GM23338 (cell line): ENCODE results near the gene ISOC2.

Experiments used
- CREB1 ChIP-seq: fragments of 250-450 bp; sonication (Bioruptor Pico); IDR thresholded peaks from 2 replicates; pipeline ENCODE4 v1.5.0; 2020; ENCODE audit warnings: low read depth, mild to moderate bottlenecking, moderate library complexity
- CTCF ChIP-seq, 2 experiments: fragments of 200-600 bp in 1 of 2; sonication (generic) in 1 of 2; conservative IDR thresholded peaks; 2 replicates each; pipeline versions ENCODE4 v1.5.1 to v1.6.1; 2016 to 2017; ENCODE audit warnings: antibody characterized with exemption in 2 of 2, low read depth in 2 of 2, mild to moderate bottlenecking in 2 of 2, moderate library complexity in 1 of 2
- ETS1 ChIP-seq: IDR thresholded peaks from 2 replicates; pipeline ENCODE4 v1.6.1; 2016; ENCODE audit warnings: antibody characterized with exemption
- EZH2 ChIP-seq: fragments of 200-600 bp; sonication (generic); IDR thresholded peaks from one replicate; pipeline ENCODE4 v1.8.0; 2017; ENCODE audit warnings: antibody characterized with exemption, mild to moderate bottlenecking, low read depth; ENCODE audit not compliant: unreplicated experiment
- EZH2phosphoT487 ChIP-seq: fragments of 200-600 bp; sonication (generic); IDR thresholded peaks from one replicate; pipeline ENCODE4 v1.8.1; 2018; ENCODE audit warnings: antibody characterized with exemption; ENCODE audit not compliant: unreplicated experiment
- JUNB ChIP-seq: IDR thresholded peaks from one replicate; pipeline ENCODE4 v1.6.1; 2016; ENCODE audit warnings: antibody characterized with exemption; ENCODE audit not compliant: unreplicated experiment
- NANOG ChIP-seq: IDR thresholded peaks from 2 replicates; pipeline ENCODE4 v1.6.1; 2016; ENCODE audit warnings: antibody characterized with exemption, borderline replicate concordance
- POLR2AphosphoS5 ChIP-seq: IDR thresholded peaks from 2 replicates; pipeline ENCODE4 v1.6.1; 2016; ENCODE audit warnings: antibody characterized with exemption, low read depth
- REST ChIP-seq: IDR thresholded peaks from one replicate; pipeline ENCODE4 v1.6.1; 2018; ENCODE audit warnings: antibody characterized with exemption; ENCODE audit not compliant: unreplicated experiment
- STAT1 ChIP-seq: IDR thresholded peaks from one replicate; pipeline ENCODE4 v1.6.1; 2016; ENCODE audit warnings: antibody characterized with exemption; ENCODE audit not compliant: unreplicated experiment
- ZNF114 ChIP-seq: fragments of 250-450 bp; sonication (Bioruptor Pico); IDR thresholded peaks from 2 replicates; pipeline ENCODE4 v1.5.0; 2020; ENCODE audit warnings: mild to moderate bottlenecking, moderate library complexity
- ZNF331 ChIP-seq: fragments of 250-450 bp; sonication (Bioruptor Pico); IDR thresholded peaks from 2 replicates; pipeline ENCODE4 v1.5.0; 2020; ENCODE audit warnings: low read depth, mild to moderate bottlenecking, moderate library complexity
- ZNF462 ChIP-seq: fragments of 250-450 bp; sonication (Bioruptor Pico); IDR thresholded peaks from 2 replicates; pipeline ENCODE4 v1.5.0; 2020; ENCODE audit warnings: mild to moderate bottlenecking, moderate library complexity

DNA sequence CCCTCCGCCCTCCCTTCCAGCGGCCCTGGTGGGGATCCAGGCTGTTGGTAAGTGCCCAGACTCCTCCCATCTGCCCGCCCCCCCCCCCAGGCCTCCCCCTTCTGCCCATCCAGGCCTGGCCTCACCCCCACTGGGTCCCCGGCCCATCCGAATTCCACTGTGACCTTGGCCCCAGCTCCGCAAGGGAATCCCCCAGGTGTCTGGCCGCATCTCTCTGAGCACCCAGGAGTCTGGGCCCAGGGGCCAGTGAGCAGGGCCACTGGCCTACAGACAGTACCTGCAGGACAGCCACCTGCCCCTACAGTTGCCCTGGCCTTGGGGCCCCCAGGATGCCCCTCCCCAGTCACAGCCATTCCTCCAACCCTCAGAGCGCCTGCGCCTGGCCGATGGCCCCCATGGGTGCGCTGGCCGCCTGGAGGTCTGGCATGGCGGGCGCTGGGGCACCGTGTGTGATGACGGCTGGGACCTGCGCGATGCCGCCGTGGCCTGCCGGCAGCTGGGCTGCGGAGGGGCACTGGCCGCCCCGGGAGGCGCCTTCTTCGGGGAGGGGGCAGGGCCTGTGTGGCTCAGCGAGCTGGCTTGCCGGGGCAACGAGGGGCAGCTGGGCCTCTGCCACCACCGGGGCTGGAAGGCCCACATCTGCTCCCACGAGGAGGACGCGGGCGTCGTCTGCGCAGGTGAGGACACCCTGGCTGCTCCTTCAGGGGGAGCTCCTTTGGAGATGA is 27.7 kb upstream of the ISOC2 start:
- TF ChIP-seq CTCF (conservative IDR thresholded peaks at IDR 0.05; ENCODE audit: low read depth in 2 of 2) (no peak), EZH2 (no peak), ZNF462 (CRISPR knock-in tag) (no peak), REST (no peak), EZH2phosphoT487 (no peak), JUNB (no peak), POLR2AphosphoS5 (no peak), CREB1 (CRISPR knock-in tag) (no peak), ZNF114 (no peak), NANOG (no peak), ZNF331 (no peak), STAT1 (no peak), ETS1 (no peak)
